HG03520 (cell line): ENCODE results near the gene PPP1R8.
"Not testable (repeated sequence)": the region's sequence is repeated elsewhere in the genome, so short reads cannot be mapped to it uniquely, and the experiment has no call there.

Experiments
- ATAC-seq: cut with Tn5 transposase; IDR thresholded peaks from one replicate; pipeline ENCODE4 v1.9.1; 2021; ENCODE audit warnings: mild to moderate bottlenecking, moderate library complexity; ENCODE audit not compliant: unreplicated experiment

PPP1R8 gene

DNA sequence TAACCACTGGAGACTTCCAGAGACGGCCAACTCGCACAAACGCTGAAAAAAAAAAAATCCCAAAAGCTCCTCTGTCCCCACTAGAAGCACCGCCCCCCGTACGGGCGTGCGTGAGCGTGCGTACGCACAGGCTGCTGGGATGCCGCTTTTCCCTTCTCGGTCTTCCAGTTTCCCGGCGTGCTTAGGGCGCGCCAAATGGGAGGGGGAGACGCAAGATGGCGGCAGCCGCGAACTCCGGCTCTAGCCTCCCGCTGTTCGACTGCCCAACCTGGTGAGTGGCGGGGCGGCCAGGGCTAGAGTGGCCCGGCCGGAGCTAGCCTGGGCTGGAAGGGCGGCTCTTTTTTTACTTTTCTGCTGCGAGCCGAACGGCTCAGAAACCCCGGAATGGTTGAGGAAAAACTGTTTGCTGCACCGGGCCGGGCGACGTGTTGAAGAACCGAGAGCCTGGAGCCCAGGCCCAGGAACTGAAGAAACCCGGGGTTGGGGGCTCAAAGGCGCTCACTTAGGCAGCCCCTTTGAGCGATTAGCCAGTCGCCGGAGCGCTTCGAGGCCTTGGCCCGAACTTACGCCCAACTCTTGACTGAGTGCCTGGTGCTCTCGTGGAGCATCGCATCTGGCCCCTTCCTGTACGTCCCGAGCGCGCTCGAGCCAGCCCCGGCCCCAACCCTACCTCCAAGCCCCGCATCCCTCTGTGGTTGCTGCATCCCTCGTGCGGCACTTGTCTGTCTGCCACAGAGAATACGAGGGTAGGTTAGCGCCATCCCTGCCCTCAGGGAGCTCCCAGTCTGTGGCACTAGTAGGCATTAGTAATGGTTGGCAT lies at the start of gene PPP1R8:
Gene PPP1R8, plus strand, starts transcription at position 162 of the 820 bp plus-strand sequence. Its CDS starts 54 bp downstream, at position 216.
- ATAC-seq, result peak; percentile 96

DNA sequence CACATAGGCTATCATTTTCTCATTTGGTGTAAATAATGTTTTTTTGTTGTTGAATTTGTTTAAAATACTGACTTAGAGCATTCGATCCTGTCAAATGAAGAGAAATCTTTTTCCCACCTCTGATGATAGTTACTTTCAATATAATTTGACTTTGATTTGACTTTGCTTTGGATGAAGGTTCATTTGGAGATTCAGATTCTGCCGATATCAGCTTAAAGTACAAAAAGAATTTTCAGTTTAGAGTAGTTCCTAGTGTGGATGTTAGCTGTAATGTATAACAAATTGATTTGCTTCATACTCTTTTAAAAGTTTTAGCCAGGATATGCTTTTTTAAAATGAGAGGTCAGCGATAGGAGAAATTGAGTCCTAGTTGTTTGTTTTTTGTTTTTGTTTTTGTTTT lies 47.6 kb upstream of the PPP1R8 start:
- no peak for ATAC-seq

GRCh38 chr1:27784700-27785099 lies 45.9 kb upstream of the PPP1R8 start:
- no peak for ATAC-seq

DNA sequence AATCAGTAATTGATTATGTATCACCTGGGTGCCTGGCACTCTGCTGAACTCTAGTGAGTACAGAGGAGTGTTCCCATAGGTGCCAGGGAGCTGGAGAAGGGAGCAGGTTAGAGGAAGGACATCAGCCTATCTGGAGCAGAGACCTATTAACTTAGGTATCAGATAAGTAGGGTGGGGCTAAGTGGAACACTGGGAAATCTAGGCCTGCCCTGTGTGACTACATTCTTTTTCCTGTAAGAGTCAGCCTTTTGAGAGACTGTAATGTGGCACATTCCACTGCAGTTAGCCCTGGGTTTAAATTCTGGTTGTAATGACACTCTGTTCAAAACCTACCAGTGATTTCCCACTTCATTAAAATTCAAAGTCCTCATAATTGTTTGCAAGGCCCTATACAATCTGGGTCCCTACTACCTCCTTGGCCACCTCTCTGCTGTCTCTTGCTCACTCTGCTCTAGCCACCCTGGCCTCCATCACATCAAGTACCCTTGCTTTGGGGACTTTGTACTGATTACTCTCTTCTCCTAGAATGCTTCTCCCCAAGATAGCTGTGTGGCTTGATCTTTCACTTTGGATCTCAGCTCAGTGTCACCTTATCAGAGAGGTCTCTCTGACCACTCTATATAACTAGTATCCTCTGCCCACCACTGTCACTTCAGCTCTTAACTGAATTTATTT lies 44.7 kb upstream of the PPP1R8 start:
- no peak for ATAC-seq

DNA sequence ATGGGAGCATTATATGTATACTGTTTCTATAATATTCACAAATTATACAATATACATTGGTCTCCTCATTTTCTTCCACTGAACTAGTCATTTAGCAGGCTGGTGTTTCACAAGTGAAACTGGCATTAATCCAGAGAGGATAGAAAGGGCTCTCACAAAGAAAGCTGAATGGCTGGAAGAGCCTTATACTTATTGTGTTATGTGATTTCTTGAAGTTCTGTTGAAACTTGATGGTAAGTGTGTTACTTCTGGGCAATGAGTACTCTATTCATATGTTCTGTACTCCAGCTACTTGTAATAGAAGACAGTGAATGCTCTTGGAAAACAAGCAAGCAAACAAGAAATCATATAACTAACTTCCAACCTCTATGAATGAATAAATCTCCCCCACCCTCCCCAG lies 42.7 kb upstream of the PPP1R8 start:
- no peak for ATAC-seq

DNA sequence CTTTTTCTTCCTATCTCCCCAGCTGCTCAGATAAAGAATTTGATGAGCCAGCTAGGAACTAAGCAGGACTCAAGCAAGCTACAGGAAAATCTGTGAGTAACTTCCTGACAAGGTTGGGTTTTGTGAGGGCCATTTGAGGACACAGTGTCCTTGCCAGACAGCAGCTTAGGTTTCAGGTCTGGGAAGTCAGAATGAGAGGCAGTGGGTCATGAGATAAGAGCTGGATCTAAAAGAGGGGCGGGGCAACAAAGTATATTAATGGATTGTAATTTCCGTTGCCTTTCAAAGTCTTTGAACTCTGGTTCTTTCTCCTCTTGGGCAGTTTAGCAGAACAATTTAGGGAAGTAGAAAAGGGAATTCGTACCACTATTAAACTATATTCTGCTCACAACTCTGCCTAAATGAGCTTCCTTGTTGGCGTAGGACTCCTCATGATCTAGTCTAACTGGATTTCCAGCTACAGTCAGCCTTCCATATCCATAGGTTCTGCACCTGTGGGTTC lies 41.0 kb upstream of the PPP1R8 start:
- no peak for ATAC-seq

DNA sequence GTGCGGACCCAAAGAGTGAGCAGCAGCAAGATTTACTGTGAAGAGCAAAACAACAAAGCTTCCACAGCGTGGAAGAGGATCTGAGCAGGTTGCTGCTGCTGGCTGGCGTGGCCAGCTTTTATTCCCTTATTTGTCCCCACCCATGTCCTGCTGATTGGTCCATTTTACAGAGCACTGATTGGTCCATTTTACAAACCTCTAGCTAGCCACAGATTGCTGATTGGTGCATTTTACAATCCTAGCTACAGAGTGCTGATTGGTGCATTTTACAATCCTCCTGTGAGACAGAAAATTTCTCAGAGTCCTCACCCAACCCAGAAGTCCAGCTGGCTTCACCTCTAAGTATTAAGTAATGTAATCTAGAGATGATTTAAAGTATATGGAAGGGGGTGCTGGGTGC lies 40.3 kb upstream of the PPP1R8 start:
- not testable (repeated sequence) for ATAC-seq

GRCh38 chr1:27795601-27796000 lies 35.0 kb upstream of the PPP1R8 start:
- no peak for ATAC-seq

DNA sequence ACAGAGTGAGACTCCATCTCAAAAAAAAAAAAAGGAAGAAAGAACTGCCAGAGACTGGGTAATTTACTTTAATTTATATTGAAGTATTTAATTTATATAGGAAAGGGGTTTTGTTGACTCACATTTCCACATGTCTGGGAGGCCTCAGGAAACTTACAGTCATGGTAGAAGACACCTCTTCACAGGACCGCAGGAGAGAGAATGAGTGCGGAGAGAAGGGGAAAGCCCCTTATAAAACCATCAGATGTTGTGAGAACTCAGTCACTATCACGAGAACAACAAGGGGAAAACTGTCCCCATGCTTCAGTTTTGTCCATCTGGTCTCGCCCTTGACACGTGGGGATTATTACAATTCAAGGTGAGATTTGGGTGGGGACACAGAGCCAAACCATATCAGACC lies 25.8 kb upstream of the PPP1R8 start:
- no peak for ATAC-seq

- ATAC-seq, result no peak
Observed at GRCh38 chr1:27806758-27807157, 23.8 kb upstream of the PPP1R8 start.

DNA sequence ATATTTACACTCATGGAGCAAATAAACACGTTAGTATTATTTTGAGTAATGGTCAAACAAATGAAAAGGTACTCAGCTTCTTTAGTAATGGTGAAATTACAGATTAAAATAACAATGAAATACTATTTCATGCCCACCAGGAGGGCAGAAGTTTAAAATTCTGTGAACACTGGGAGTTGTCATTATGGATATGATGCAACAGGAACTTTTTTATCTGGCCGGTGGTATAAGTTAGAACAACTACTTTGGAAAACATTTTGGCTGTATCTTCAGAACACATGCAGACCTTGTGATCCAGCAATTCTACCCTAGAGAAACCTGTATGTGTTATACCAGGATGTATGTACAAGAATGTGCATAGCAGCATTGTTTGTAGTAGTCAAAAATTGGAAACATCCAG lies 23.2 kb upstream of the PPP1R8 start:
- ATAC-seq, result no peak

- ATAC-seq, result not testable (repeated sequence)
Observed at GRCh38 chr1:27808131-27808530, 22.5 kb upstream of the PPP1R8 start.

DNA sequence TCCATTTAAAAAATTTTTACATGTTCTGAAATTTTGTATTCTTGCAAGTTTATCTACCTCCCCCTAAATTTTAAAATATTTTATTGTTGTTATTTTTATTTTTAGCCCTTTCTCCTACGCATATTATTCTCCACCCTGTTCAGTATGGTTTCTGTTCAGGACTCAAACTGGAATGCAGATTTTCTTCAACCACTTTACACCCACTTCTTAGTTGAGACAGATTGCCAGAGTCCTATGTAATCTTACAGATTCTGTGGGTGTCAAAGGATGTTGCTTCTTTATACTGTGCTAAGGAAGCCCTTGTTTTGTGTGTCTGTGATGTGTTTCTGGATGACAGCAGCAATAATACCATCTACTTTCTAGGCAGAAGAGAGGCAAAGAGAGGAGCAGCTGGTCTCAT lies 20.7 kb upstream of the PPP1R8 start:
- no peak for ATAC-seq

DNA sequence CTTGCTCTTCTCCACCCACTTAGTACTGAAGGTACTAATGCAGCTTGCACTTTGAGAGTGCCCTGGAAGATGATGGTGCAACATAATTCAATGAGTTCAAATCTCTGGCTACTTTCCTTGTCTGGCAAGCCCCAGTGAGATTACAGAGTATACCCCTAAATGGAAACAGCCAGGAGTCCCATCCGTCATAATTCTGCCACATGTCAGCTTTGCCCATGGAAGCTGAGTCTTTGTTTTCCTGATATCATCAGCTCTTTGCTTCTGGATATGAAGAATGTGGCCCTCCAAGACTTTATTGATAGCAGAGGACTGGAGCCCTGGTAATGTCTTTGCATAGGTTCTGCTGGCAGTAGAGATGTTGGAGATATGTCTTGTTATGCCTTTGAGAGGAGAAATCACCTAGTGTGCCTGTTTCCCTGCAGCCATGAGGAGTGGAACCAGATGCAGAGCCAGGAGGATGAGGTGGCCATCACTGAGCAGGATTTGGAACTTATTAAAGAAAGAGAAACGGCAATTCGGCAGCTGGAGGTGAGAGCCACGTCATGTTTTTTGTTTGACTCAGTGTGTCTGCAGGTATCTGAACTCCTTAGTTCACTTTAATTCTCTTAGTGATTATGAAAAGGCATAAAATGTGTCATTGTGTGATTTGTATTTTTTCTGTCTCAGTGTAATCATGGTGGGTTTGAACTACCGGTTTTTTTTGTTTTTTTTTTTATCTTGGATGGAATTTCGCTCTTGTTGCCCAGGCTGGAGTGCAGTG lies 18.7 kb upstream of the PPP1R8 start:
- no peak for ATAC-seq

DNA sequence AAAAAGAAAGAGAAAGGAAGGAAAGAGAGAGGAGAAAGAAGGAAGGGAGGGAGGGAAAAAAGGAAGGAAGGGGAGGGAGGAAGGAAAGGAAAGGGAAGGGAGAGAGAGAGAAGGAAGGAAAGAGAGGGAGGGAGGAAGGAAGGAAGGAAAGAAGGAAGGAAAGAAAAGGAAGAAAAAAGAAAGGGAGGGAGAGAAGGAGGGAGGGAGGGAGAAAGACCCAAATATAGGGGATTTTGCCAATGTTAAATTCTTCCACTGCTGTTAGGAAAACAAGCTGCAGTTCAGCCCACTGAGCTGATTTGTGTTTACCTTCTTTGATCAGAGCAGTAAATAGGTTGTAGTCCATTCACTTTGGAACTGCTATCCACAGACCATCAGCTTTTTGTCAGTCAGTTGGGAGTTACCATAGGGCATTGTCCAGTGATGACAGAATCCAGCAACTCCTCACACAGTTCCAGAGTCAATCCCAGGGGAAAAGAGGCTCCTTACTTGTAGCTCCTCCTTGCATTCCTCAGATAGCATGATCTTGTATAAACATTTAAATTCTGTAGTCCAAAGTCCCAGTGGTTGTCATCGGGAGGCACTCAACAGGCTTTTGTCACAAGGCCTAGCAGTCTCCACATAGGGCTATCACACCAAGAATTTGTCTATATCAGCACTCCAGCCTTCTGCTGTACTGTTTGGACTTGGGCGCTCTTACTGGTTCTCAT lies 13.5 kb upstream of the PPP1R8 start:
- ATAC-seq, result no peak

DNA sequence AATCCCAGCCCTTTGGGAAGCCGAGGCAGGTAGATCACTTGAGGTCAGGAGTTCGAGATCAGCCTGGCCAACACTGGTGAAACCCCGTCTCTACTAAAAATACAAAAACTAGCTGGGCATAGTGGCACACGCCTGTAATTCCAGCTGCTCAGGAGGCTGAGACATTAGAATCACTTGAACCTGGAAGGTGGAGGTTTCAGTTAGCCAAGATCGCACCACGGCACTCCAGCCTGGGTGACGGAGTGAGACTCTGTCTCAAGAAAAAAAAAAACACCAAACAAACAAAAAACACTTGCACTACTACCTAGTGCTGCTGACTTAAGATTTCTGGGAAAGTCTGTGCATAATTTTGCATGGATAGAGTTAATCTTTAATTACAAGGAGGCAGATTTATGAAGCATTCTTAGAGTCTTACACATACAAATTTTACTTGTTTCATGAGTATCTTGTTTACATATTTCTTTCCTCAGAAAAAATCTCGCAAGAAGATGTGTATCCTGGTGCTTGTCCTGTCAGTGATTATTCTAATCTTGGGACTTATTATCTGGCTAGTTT lies 8.7 kb upstream of the PPP1R8 start:
- no peak for ATAC-seq

DNA sequence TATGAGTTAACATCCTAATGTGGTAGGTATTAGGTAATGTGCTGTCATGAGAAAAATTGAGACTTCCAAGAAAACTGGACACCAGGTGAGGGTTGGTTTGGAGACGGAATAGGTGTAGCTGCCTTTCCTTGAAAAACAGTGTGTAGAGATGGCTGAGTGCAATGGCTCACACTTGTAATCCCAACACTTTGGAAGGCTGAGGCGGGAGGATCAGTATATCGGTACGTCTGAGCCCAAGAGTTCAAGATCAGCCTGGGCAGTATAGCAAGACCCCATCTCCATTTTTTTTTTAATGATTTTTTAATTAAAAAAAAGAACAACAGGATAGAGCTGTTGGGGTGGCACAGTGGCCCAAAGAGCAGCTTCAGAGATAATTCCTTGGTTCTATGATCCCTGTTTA lies 6.8 kb upstream of the PPP1R8 start:
- ATAC-seq, result no peak

GRCh38 chr1:27824411-27824810 lies 6.2 kb upstream of the PPP1R8 start:
- ATAC-seq, result no peak

GRCh38 chr1:27829339-27829960 lies 1.1 kb upstream of the PPP1R8 start:
- not testable (repeated sequence) for ATAC-seq
